ENCODE data around the gene GPX4. TPM values are rescaled to one million over a fixed set of nuclear protein-coding genes. Genes with fewer than 3 reads are reported as not detected.
A peak's percentile ranks its signal among the peaks of the same experiment; 100 is the strongest.

The GPX4 gene
- total and polyA plus RNA-seq, 9 of the 15 experiments (the other 6 are each of a cell fraction or from before 2014, with no cell fraction given): 61.4 to 661 (median 349) TPM

DNA sequence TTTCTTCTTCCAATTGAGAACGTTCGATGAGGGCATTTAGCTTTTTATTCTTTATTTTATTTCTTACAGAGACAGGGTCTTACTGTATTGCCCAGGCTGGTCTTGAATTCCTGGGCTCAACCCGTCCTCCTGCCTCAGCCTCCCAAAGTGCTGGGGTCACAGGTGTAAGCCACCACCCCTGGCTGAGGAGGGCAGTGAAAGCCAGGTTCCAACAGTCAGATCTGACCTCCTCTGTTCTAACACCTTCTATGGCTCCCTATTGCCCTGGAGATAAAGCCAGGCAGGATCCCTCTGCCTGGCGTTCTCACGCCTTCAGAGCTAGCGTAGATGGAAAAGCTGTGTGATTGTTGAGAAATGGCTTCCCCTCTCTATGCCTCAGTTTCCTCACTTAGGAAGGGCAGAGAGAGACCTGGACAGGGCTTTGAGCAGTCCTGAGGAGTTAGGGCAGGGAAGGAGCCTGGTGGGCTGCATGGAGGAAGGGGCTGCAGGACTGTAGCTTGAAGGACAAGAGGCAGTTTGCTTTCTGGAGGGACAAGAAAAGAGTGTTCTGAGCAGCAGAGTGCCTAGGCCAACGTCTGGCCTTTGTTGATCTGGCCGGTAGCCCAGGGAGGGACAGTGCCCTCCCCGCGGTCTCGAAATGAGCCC is 31.3 kb upstream of the GPX4 start (continued):
- no peak for TF ChIP-seq ASH1L (IDR thresholded peaks at IDR 0.05; ENCODE audit: borderline replicate concordance, low read depth, partially characterized antibody)
- no peak for TF ChIP-seq MCM2 (IDR thresholded peaks at IDR 0.05; ENCODE audit: low read depth)
- no peak for TF ChIP-seq ZNF431 (CRISPR knock-in tag; IDR thresholded peaks at IDR 0.05)
- no peak for TF ChIP-seq NR2C1 (IDR thresholded peaks at IDR 0.05)
- no peak for TF ChIP-seq NR2C1 (tag; IDR thresholded peaks at IDR 0.05)
- TF ChIP-seq ZNF354B (CRISPR knock-in tag; IDR thresholded peaks at IDR 0.05): no peak
- no peak for TF ChIP-seq MTA2 (IDR thresholded peaks at IDR 0.05; ENCODE audit: low read depth)
- TF ChIP-seq, protein P1, sequence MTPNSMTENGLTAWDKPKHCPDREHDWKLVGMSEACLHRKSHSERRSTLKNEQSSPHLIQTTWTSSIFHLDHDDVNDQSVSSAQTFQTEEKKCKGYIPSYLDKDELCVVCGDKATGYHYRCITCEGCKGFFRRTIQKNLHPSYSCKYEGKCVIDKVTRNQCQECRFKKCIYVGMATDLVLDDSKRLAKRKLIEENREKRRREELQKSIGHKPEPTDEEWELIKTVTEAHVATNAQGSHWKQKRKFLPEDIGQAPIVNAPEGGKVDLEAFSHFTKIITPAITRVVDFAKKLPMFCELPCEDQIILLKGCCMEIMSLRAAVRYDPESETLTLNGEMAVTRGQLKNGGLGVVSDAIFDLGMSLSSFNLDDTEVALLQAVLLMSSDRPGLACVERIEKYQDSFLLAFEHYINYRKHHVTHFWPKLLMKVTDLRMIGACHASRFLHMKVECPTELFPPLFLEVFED (CRISPR knock-in tag; conservative IDR thresholded peaks at IDR 0.05): no peak
- TF ChIP-seq L3MBTL2 (IDR thresholded peaks at IDR 0.05): no peak
- no peak for TF ChIP-seq HNRNPL (IDR thresholded peaks at IDR 0.05; ENCODE audit: low read depth, low read length)
- TF ChIP-seq NFIC (IDR thresholded peaks at IDR 0.05): no peak
- TF ChIP-seq KDM1A (IDR thresholded peaks at IDR 0.05): peak; percentile 86 to 91
- no peak for TF ChIP-seq MTF1 (CRISPR knock-in tag; IDR thresholded peaks at IDR 0.05; ENCODE audit: borderline replicate concordance)
- TF ChIP-seq, protein P2, sequence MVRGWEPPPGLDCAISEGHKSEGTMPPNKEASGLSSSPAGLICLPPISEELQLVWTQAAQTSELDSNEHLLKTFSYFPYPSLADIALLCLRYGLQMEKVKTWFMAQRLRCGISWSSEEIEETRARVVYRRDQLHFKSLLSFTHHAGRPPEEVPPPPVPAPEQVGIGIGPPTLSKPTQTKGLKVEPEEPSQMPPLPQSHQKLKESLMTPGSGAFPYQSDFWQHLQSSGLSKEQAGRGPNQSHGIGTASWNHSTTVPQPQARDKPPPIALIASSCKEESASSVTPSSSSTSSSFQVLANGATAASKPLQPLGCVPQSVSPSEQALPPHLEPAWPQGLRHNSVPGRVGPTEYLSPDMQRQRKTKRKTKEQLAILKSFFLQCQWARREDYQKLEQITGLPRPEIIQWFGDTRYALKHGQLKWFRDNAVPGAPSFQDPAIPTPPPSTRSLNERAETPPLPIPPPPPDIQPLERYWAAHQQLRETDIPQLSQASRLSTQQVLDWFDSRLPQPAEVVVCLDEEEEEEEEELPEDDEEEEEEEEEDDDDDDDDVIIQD (CRISPR knock-in tag; IDR thresholded peaks at IDR 0.05): no peak
- TF ChIP-seq TCF7L2 (IDR thresholded peaks at IDR 0.05; ENCODE audit: low read depth, low read length): no peak
- TF ChIP-seq XRCC4 (IDR thresholded peaks at IDR 0.05; ENCODE audit: extremely low read depth, insufficient read depth, insufficient read length): no peak
- TF ChIP-seq HNRNPLL (IDR thresholded peaks at IDR 0.05; ENCODE audit: low read depth, low read length, poor library complexity, severe bottlenecking): no peak
- no peak for TF ChIP-seq KDM2B (CRISPR knock-in tag; IDR thresholded peaks at IDR 0.05)
- no peak for TF ChIP-seq PTTG1 (tag; IDR thresholded peaks at IDR 0.05; ENCODE audit: low read depth)
- TF ChIP-seq ZNF253 (CRISPR knock-in tag; conservative IDR thresholded peaks at IDR 0.05): no peak
- TF ChIP-seq ZNF121 (CRISPR knock-in tag; conservative IDR thresholded peaks at IDR 0.05): peak; percentile 99
- peak; percentile 84 for TF ChIP-seq ZFP36 (IDR thresholded peaks at IDR 0.05; ENCODE audit: low read depth, low read length, partially characterized antibody)
- TF ChIP-seq BCOR (IDR thresholded peaks at IDR 0.05): peak; percentile 98
- no peak for TF ChIP-seq WHSC1 (IDR thresholded peaks at IDR 0.05; ENCODE audit: low read length)
- TF ChIP-seq SMARCB1 (IDR thresholded peaks at IDR 0.05; ENCODE audit: insufficient read length, low read depth): no peak
- no peak for TF ChIP-seq CC2D1A (IDR thresholded peaks at IDR 0.05)
- no peak for TF ChIP-seq POLR2AphosphoS2 (IDR thresholded peaks at IDR 0.05; ENCODE audit: low read length)
